Natural killer cell (primary cell): ENCODE data around the gene OTOP2. TPM values are rescaled to one million over a fixed set of nuclear protein-coding genes. Genes with fewer than 3 reads are reported as not detected.

ENCODE experiments used
- ATAC-seq, 3 donors: fragments of 150-1000 bp in 2 of 3; fragments of 200-7000 bp in 1 of 3; cut with Tn5 transposase; 1 replicate in 1 of 3; 2 replicates in 2 of 3; pipeline ENCODE4 v1.10.0; 2021; ENCODE audit warnings: mild to moderate bottlenecking in 2 of 3, moderate library complexity in 2 of 3
- DNase-seq, 2 donors: peaks; one replicate each; pipeline versions ENCODE4 v3.0.0 to v3.0.0-alpha.2; 2013 to 2021; ENCODE audit warnings: mixed read lengths in 1 of 2
- H3K27ac ChIP-seq: one replicate; pipeline ENCODE4 v1.5.1; 2013; ENCODE audit warnings: mild to moderate bottlenecking, low read length
- H3K27me3 ChIP-seq: one replicate; pipeline ENCODE4 v1.6.1; 2013; ENCODE audit warnings: low read length; ENCODE audit not compliant: control insufficient read depth, insufficient read depth
- H3K36me3 ChIP-seq: one replicate; pipeline ENCODE4 v1.6.1; 2013; ENCODE audit warnings: low read length; ENCODE audit not compliant: control insufficient read depth, insufficient read depth
- H3K4me1 ChIP-seq: one replicate; pipeline ENCODE4 v1.6.1; 2013; ENCODE audit warnings: low read length; ENCODE audit not compliant: control insufficient read depth, insufficient read depth
- H3K4me3 ChIP-seq: one replicate; pipeline ENCODE4 v1.5.1; 2013; ENCODE audit warnings: low read length
- H3K9me3 ChIP-seq: one replicate; pipeline ENCODE4 v1.6.1; 2013; ENCODE audit warnings: low read length; ENCODE audit not compliant: control insufficient read depth, insufficient read depth
- H3K27ac Mint-ChIP-seq, 2 donors: one replicate each; pipeline ENCODE4 v1.8.0; 2022; ENCODE audit warnings: mild to moderate bottlenecking in 2 of 2, mixed read lengths in 2 of 2, moderate library complexity in 1 of 2
- H3K27me3 Mint-ChIP-seq, 2 donors: one replicate each; pipeline ENCODE4 v1.8.0; 2022; ENCODE audit warnings: low read depth in 2 of 2, mixed read lengths in 2 of 2
- H3K36me3 Mint-ChIP-seq: one replicate; pipeline ENCODE4 v1.8.0; 2022; ENCODE audit warnings: mixed read lengths
- H3K4me1 Mint-ChIP-seq, 2 donors: one replicate each; pipeline ENCODE4 v1.8.0; 2022; ENCODE audit warnings: mixed read lengths in 2 of 2
- H3K4me3 Mint-ChIP-seq: one replicate; pipeline ENCODE4 v1.8.0; 2022; ENCODE audit warnings: mild to moderate bottlenecking, moderate library complexity, mixed read lengths
- H3K9me3 Mint-ChIP-seq, 2 donors: one replicate each; pipeline ENCODE4 v1.8.0; 2022; ENCODE audit warnings: mixed read lengths in 2 of 2
- WGBS: methylation state at CpG from one replicate; pipeline ENCODE4 v1.1.7; 2013; ENCODE audit warnings: missing lambda C conversion rate; ENCODE audit not compliant: insufficient coverage; 5-methylcytosine and 5-hydroxymethylcytosine counted together
- intact Hi-C: fragments of 100-400 bp; cut with micrococcal nuclease; formaldehyde crosslinking; loops from one replicate; pipeline ENCODE4 v1.14.2; 2022
- total RNA-seq, 4 donors: library from RNA; stranded (reverse); fragments of 120-200 nt in 1 of 4; gene quantifications; one replicate each; pipeline versions ENCODE4 v1.2.3 to v1.2.4, GENCODE V29; 2013 to 2022
- TF ChIP-seq, protein P1 (sequence below): fragments of 200-600 bp; IDR thresholded peaks from one replicate; pipeline ENCODE4 v1.8.0; 2022; ENCODE audit warnings: antibody characterized with exemption

The OTOP2 gene
- total RNA-seq, 3 donors from 2014 or later (not counting 1 experiment from before 2014, with no cell fraction given): not detected

DNA sequence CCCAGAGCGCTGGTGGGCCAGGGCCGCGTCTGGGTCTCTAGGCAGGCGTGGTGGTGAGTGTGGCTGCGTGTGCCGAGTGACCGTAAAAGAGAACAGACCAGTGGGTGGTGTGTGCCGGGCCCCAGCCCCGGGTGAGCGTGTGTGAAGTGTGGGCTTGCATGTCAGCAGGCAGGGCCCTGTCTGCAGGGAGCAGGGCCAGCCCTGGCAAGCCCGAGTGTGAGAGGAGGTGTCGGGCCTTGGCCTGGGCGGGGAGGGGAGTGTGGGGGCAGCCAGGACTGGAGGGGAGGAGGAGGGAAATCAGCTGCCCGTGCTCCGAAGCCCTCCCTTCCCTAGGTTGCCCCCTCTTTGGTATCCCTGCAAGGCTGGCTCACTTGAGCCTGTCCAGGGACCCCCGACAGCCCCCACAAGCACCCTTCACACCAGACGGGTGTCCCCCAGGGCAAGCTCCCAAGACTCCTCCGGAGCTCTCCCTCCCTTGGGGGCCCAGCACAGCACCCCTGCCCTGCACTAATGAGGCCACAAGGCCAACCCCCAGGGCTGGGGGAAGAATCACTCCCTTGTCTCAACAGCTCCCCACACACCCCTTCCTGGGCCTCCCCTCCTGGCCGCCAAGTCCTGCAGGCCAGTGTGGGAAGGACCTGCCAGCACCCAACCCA is 2.9 kb upstream of the OTOP2 start:
- H3K4me3 Mint-ChIP-seq: peak overlapping the region; percentile 37
- Histone ChIP-seq H3K4me1 (peaks cover 32% of the 10 kb centered on the region), H3K27ac (no peak overlapping the region), H3K9me3 (no peaks in the 10 kb centered on the region), H3K27me3 (peaks cover 30% of the 10 kb centered on the region), H3K4me3 (no peak overlapping the region), H3K36me3 (no peaks in the 10 kb centered on the region)
- WGBS: 83% methylated on average over 19 of the region's 19 CpGs
- TF ChIP-seq, protein P1, sequence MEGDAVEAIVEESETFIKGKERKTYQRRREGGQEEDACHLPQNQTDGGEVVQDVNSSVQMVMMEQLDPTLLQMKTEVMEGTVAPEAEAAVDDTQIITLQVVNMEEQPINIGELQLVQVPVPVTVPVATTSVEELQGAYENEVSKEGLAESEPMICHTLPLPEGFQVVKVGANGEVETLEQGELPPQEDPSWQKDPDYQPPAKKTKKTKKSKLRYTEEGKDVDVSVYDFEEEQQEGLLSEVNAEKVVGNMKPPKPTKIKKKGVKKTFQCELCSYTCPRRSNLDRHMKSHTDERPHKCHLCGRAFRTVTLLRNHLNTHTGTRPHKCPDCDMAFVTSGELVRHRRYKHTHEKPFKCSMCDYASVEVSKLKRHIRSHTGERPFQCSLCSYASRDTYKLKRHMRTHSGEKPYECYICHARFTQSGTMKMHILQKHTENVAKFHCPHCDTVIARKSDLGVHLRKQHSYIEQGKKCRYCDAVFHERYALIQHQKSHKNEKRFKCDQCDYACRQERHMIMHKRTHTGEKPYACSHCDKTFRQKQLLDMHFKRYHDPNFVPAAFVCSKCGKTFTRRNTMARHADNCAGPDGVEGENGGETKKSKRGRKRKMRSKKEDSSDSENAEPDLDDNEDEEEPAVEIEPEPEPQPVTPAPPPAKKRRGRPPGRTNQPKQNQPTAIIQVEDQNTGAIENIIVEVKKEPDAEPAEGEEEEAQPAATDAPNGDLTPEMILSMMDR: no peak
- no peak overlapping the region for H3K27ac Mint-ChIP-seq
- intact Hi-C loops: loop anchor here (5.0 kb wide), 1 partner anchor 36 kb away; no protein-coding TSS in a partner anchor
- DNase-seq (no peak), ATAC-seq (no peak)
- H3K36me3 Mint-ChIP-seq: no peaks in the 10 kb centered on the region
- peaks cover 0 to 19% of the 10 kb centered on the region in 2 donors for H3K4me1 Mint-ChIP-seq
- no peaks in the 10 kb centered on the region for H3K9me3 Mint-ChIP-seq
- peaks cover 11 to 30% of the 10 kb centered on the region in 2 donors for H3K27me3 Mint-ChIP-seq

DNA sequence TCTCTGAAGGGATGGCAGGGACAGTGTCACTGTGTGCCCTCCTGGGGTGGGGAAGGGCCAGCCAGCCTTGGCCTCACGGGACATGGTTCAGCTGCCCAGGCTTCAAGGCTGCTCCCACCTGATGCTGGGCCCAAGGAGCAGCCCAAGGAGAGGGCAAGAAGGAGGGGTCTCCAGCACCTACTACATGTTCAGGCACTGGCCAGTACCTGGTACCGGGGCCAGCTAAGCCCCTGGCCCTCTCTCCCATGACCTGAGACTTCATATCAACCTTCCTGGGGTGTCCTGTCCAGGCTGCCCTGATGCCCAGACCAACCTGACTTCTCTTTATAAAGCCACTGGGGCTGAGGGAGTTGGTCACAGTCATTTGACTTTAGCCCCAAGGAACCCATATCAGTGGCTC is 2.3 kb upstream of the OTOP2 start:
- Histone ChIP-seq H3K4me3 (no peak overlapping the region), H3K27ac (no peak overlapping the region), H3K4me1 (peaks cover 32% of the 10 kb centered on the region), H3K27me3 (peaks cover 33% of the 10 kb centered on the region), H3K36me3 (no peaks in the 10 kb centered on the region), H3K9me3 (no peaks in the 10 kb centered on the region)
- Mint-ChIP-seq H3K27ac (no peak overlapping the region), H3K36me3 (no peaks in the 10 kb centered on the region), H3K4me3 (no peak overlapping the region), H3K9me3 (no peaks in the 10 kb centered on the region), H3K4me1 (peaks cover 0 to 19% of the 10 kb centered on the region in 2 donors), H3K27me3 (peaks cover 16 to 32% of the 10 kb centered on the region in 2 donors)
- DNase-seq: no peak
- WGBS: 100% methylated on average over 2 of the region's 2 CpGs
- TF ChIP-seq, protein P1: no peak
- intact Hi-C loops: loop anchor here (5.0 kb wide), 1 partner anchor 36 kb away; no protein-coding TSS in a partner anchor
- ATAC-seq: no peak

DNA sequence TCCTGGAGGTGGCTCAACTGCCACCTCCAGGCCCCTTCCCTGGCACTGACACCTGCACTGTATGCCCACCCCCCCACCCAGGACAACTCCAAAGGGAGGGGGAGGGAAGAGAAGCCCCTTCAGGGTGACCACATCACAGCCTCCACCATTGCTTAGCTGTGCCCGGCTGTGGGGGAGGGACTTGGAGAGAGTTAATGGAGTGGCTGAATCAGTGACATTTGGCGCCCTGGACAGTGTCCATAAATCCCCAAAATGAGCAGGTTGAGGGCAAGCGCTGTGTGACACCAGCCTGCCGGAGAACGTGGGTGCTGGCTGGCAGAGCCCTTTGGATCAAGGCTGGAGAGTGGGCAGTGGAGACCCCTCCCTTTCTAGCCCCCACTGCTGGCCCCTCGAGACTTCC is 1.9 kb upstream of the OTOP2 start:
- ATAC-seq: no peak
- Histone ChIP-seq H3K9me3 (no peaks in the 10 kb centered on the region), H3K27ac (no peak overlapping the region), H3K4me3 (no peak overlapping the region), H3K36me3 (no peaks in the 10 kb centered on the region), H3K4me1 (peaks cover 30% of the 10 kb centered on the region), H3K27me3 (peaks cover 33% of the 10 kb centered on the region)
- intact Hi-C loops: loop anchor here (5.0 kb wide), 1 partner anchor 35 kb away; no protein-coding TSS in a partner anchor
- peaks cover 0 to 19% of the 10 kb centered on the region in 2 donors for H3K4me1 Mint-ChIP-seq
- H3K9me3 Mint-ChIP-seq: no peaks in the 10 kb centered on the region
- no peak for DNase-seq
- 68% methylated on average over 6 of the region's 6 CpGs for WGBS
- peaks cover 16 to 32% of the 10 kb centered on the region in 2 donors for H3K27me3 Mint-ChIP-seq
- TF ChIP-seq, protein P1: no peak
- no peak overlapping the region for H3K27ac Mint-ChIP-seq
- H3K4me3 Mint-ChIP-seq: no peak overlapping the region
- no peaks in the 10 kb centered on the region for H3K36me3 Mint-ChIP-seq
